ENCODE results near the gene PDIK1L. TPM values are rescaled to one million over a fixed set of nuclear protein-coding genes. Genes with fewer than 3 reads are reported as not detected.

Gene PDIK1L
- total and polyA plus RNA-seq, 9 of the 15 experiments (the other 6 are each of a cell fraction or from before 2014, with no cell fraction given), result 12.8 to 30.2 (median 21.5) TPM

GRCh38 chr1:26145041-26145959, 33.7 kb downstream of the PDIK1L start (continued):
- no peak for TF ChIP-seq HNRNPLL (IDR thresholded peaks at IDR 0.05; ENCODE audit: low read depth, low read length, poor library complexity, severe bottlenecking)
- no peak for TF ChIP-seq E2F5 (CRISPR knock-in tag; IDR thresholded peaks at IDR 0.05)
- no peak for TF ChIP-seq FUS (optimal IDR thresholded peaks at IDR 0.05; ENCODE audit: low read depth, low read length)
- peak; percentile 35; the same call in 1 of the 2 replicates for TF ChIP-seq ZBTB7A (IDR thresholded peaks at IDR 0.05; ENCODE audit: borderline replicate concordance, control insufficient read depth, low read depth, low read length)
- no peak for TF ChIP-seq KDM5B (IDR thresholded peaks at IDR 0.05; ENCODE audit: insufficient replicate concordance, low read depth, low read length)
- no peak for TF ChIP-seq ZNF217 (CRISPR knock-in tag; IDR thresholded peaks at IDR 0.05)
- TF ChIP-seq KHSRP (IDR thresholded peaks at IDR 0.05), result no peak
- TF ChIP-seq XRCC5 (IDR thresholded peaks at IDR 0.05; ENCODE audit: low read depth, low read length), result no peak; the same call in 1 of the 2 replicates
- TF ChIP-seq MCM7 (IDR thresholded peaks at IDR 0.05), result no peak
- no peak for TF ChIP-seq CGGBP1 (CRISPR knock-in tag; IDR thresholded peaks at IDR 0.05)
- TF ChIP-seq GTF2F1 (IDR thresholded peaks at IDR 0.05; ENCODE audit: low read depth, low read length), result no peak
- TF ChIP-seq KLF1 (tag; IDR thresholded peaks at IDR 0.05), result no peak
- no peak for TF ChIP-seq SRF (CRISPR knock-in tag; IDR thresholded peaks at IDR 0.05)
- TF ChIP-seq NCOA4 (IDR thresholded peaks at IDR 0.05; ENCODE audit: partially characterized antibody), result no peak
- TF ChIP-seq ZZZ3 (IDR thresholded peaks at IDR 0.05), result no peak
- no peak for TF ChIP-seq STAT5A (IDR thresholded peaks at IDR 0.05; ENCODE audit: borderline replicate concordance, low read length)
- TF ChIP-seq STAG1 (CRISPR knock-in tag; IDR thresholded peaks at IDR 0.05; ENCODE audit: borderline replicate concordance), result peak; percentile 65; the same call in 1 of the 2 replicates
- no peak; the same call in 1 of the 2 replicates for TF ChIP-seq E2F1 (CRISPR knock-in tag; IDR thresholded peaks at IDR 0.05)
- TF ChIP-seq KDM4B (IDR thresholded peaks at IDR 0.05; ENCODE audit: borderline replicate concordance in 2 of 2, low read depth in 1 of 2), result no peak
- TF ChIP-seq SIX5 (IDR thresholded peaks at IDR 0.05; ENCODE audit: borderline replicate concordance in 1 of 2, insufficient read depth in 1 of 2, low read depth in 1 of 2, low read length in 2 of 2), result no peak
- no peak for TF ChIP-seq RFX5 (IDR thresholded peaks at IDR 0.05; ENCODE audit: low read depth, low read length)
- no peak for TF ChIP-seq ZNF398 (CRISPR knock-in tag; IDR thresholded peaks at IDR 0.05)
- TF ChIP-seq ZNF253 (CRISPR knock-in tag; conservative IDR thresholded peaks at IDR 0.05), result no peak
- TF ChIP-seq PYGO2 (tag; IDR thresholded peaks at IDR 0.05), result no peak
